Neural progenitor cell (in vitro differentiated cells): ENCODE measurements around the gene GPR68.

Experiments used
- CTCF ChIP-seq: fragments of 200-600 bp; sonication (generic); IDR thresholded peaks from 2 replicates; pipeline ENCODE4 v1.5.1; 2017; ENCODE audit warnings: antibody characterized with exemption, mild to moderate bottlenecking
- EZH2 ChIP-seq: fragments of 200-600 bp; sonication (generic); IDR thresholded peaks from 2 replicates; pipeline ENCODE4 v1.6.1; 2017; ENCODE audit warnings: antibody characterized with exemption, mild to moderate bottlenecking, moderate library complexity
- EZH2phosphoT487 ChIP-seq: fragments of 200-600 bp; sonication (generic); IDR thresholded peaks from 2 replicates; pipeline ENCODE4 v1.6.1; 2017; ENCODE audit warnings: antibody characterized with exemption

DNA sequence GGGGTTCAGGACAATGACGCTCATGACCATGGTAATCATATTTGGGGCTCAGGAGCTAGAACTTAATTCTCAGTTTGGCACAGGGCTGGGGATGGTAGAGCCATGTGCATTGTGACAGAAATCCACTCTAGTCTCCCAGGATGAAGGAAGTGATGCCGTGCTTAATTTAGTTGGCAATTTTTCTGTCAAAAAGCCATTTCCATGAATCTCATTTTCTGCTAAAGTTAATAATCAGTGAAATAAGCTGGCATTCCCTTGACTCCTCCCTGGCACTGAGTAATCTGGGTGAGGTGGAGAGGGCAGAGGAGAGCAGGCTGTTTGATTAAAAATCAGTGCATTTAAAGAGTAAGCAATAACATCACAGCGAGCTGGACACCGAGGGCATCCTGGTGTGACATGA is 45.0 kb upstream of the GPR68 start:
- TF ChIP-seq EZH2phosphoT487, result no peak
- TF ChIP-seq EZH2, result no peak
- TF ChIP-seq CTCF, result no peak
